ENCODE measurements around the gene YJU2. TPM values are rescaled to one million over a fixed set of nuclear protein-coding genes. Genes with fewer than 3 reads are reported as not detected.

Gene YJU2
- total and polyA plus RNA-seq, 2 of the 8 experiments (the other 6 are each of a cell fraction or from before 2014, with no cell fraction given) = 26.8 to 27.7 TPM

DNA sequence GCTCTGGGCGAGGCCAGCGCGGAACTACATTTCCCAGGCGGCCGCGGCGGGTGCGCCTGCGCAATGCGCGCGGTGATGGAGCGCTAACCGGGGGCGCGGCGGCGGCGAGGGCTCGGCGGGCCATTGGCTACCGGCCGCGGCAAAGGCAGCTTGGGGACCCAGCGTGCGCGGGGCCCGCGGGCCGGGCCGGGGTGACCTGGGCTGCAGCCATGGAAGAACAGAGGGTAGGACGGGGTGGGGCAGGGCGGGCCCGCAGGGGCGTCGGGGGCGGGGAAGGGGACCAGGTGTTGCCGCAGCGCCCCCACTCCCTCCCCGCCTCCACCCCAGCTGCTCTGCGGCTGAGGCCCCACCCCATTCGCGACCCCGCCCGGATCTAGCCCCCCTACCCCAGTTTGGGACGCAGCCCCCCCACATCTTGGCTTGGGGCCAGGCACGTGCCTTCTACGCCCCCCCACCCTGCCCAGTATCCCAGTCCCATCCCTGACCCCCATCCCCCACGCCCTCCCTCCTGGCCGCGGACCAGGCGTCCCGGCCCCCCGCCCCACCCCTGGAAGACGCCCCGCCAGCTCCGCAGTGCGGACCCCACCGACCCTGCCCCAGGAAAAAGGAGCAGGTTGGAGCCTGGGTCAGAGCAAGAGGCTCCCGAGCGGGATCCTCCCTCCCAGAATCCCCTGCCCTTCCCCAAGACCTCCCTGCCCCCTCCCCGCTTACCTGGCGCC, 57.8 kb downstream of the YJU2 start, which contains the start of gene FSD1 (continued):
- TF ChIP-seq SP2 (IDR thresholded peaks at IDR 0.05; ENCODE audit: low read length) (no peak), BACH1 (IDR thresholded peaks at IDR 0.05; ENCODE audit: low read length) (no peak), SP1 (IDR thresholded peaks at IDR 0.05; ENCODE audit: low read depth, low read length) (no peak), YY1 (IDR thresholded peaks at IDR 0.05; ENCODE audit: low read depth, low read length) (0 out of 2 replicates have a peak, but pooled peaks have one; percentile 19), CHD1 (IDR thresholded peaks at IDR 0.05; ENCODE audit: low read depth, low read length) (no peak), TAF1 (IDR thresholded peaks at IDR 0.05; ENCODE audit: low read depth, low read length) (peak; percentile 59), KDM1A (IDR thresholded peaks at IDR 0.05; ENCODE audit: borderline replicate concordance, low read length) (no peak), POU5F1 (IDR thresholded peaks at IDR 0.05; ENCODE audit: low read depth, low read length) (no peak), E2F6 (IDR thresholded peaks at IDR 0.05) (peak; percentile 61; the same call in 1 of the 2 replicates), POLR2A (IDR thresholded peaks at IDR 0.05; ENCODE audit: control extremely low read depth in 1 of 2, low read depth in 2 of 2, low read length in 2 of 2) (no peak), TBP (IDR thresholded peaks at IDR 0.05; ENCODE audit: low read depth, low read length) (no peak), TCF12 (IDR thresholded peaks at IDR 0.05; ENCODE audit: low read depth, low read length) (no peak), RFX5 (IDR thresholded peaks at IDR 0.05; ENCODE audit: borderline replicate concordance, low read depth, low read length) (no peak), RBBP5 (IDR thresholded peaks at IDR 0.05; ENCODE audit: borderline replicate concordance, low read depth, low read length) (no peak), CREB1 (IDR thresholded peaks at IDR 0.05) (no peak)
